ENCODE measurements around the gene RUNX2. TPM values are rescaled to one million over a fixed set of nuclear protein-coding genes. Genes with fewer than 3 reads are reported as not detected.
"Not testable (repeated sequence)": the region's sequence is repeated elsewhere in the genome, so short reads cannot be mapped to it uniquely, and the experiment has no call there.

Gene RUNX2
- 1 to 10 TPM; 2.5 to 2.9 (median 2.8) TPM for polyA plus RNA-seq (ENCODE audit: insufficient read length in 4 of 4)

DNA sequence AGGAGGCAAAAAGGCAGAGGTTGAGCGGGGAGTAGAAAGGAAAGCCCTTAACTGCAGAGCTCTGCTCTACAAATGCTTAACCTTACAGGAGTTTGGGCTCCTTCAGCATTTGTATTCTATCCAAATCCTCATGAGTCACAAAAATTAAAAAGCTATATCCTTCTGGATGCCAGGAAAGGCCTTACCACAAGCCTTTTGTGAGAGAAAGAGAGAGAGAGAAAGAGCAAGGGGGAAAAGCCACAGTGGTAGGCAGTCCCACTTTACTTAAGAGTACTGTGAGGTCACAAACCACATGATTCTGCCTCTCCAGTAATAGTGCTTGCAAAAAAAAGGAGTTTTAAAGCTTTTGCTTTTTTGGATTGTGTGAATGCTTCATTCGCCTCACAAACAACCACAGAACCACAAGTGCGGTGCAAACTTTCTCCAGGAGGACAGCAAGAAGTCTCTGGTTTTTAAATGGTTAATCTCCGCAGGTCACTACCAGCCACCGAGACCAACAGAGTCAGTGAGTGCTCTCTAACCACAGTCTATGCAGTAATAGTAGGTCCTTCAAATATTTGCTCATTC is at the start of gene RUNX2:
RUNX2 (plus strand) TSS at position 375 of the 567 bp plus-strand sequence. CDS start 397 bp downstream, outside the sequence.
- DNase-seq (ENCODE audit: low read depth in 4 of 4, low spot score in 3 of 4): no peak

DNA sequence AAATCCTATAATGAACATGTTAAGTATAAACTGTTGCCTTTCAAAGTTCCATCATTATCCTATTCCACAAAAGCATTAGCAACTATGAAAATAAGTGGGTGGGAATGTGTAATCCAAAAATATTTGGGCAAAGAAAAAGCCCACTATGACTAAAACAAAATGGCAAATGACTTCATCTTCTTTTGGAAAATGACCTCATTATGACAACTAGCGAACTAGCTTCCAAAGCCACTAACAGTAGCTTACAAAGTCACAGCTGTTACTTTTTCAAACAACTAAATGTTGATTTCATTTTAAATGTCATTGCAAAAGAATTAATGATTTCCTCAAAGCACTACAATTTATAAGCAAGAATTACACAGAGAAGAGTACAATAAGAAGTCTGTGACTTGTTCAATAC is 49.8 kb upstream of the RUNX2 start:
- no peak for DNase-seq (ENCODE audit: low read depth in 4 of 4, low spot score in 3 of 4)

DNA sequence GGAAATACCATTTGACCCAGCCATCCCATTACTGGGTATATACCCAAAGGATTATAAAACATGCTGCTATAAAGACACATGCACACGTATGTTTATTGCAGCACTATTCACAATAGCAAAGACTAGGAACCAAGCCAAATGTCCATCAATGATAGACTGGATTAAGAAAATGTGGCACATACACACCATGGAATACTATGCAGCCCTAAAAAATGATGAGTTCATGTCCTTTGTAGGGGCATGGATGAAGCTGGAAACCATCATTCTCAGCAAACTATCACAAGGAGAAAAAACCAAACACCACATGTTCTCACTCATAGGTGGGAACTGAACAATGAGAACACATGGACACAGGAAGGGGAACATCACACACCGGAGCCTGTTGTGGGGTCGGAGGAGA is 41.4 kb upstream of the RUNX2 start:
- not testable (repeated sequence) for DNase-seq (ENCODE audit: low read depth in 4 of 4, low spot score in 3 of 4)

DNA sequence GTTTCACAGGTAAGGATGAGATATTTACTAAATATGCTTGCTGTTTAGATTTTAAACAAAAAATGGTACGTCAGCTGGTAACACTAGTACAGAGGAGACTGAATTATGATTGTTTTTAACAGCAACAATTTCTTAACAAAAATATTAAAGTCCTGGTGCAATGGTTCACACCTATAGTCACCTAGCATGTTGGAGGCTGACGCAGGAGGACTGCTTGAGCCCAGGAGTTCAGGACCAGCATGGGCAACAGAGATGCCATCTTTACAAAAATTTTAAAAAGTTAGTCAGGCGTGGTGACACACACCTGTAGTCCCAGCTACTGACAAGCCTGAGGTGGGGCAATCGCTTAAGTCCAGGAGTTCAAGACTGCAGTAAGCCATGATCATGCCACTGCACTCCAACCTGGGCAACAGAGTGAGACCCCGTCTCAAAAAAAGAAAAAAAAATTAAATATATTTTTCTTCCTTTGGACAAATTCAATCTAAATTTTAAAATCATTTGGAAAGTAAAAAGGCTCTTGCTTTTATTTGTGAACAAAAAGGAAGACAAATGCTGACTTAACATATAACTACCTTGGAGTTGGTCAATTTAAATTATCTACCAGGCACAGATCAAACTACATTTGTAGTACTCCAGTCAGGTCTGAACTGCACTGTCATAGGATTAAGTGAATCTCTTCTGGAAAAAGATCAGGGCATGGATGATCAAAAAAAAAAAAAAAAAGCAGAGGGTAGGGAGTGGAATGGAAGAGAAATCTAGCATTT is 38.2 kb upstream of the RUNX2 start:
- no peak for DNase-seq (ENCODE audit: low read depth in 4 of 4, low spot score in 3 of 4)

DNA sequence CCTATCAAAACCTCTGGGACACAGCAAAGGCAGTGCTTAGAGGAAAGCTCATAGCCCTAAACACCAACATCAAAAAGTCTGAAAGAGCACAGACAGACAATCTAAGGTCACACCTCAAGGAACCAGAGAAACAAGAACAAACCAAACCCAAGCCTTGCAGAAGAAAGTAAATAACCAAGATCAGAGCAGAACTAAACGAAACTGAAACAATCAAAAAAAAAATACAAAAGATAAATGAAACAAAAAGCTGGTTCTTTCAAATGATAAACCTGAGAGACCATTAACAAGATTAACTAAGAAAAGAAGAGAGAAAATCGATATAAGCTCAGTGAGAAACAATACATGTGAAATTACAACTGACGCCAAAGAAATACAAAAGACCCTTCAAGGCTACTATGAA is 34.8 kb upstream of the RUNX2 start:
- DNase-seq (ENCODE audit: low read depth in 4 of 4, low spot score in 3 of 4): no peak

DNA sequence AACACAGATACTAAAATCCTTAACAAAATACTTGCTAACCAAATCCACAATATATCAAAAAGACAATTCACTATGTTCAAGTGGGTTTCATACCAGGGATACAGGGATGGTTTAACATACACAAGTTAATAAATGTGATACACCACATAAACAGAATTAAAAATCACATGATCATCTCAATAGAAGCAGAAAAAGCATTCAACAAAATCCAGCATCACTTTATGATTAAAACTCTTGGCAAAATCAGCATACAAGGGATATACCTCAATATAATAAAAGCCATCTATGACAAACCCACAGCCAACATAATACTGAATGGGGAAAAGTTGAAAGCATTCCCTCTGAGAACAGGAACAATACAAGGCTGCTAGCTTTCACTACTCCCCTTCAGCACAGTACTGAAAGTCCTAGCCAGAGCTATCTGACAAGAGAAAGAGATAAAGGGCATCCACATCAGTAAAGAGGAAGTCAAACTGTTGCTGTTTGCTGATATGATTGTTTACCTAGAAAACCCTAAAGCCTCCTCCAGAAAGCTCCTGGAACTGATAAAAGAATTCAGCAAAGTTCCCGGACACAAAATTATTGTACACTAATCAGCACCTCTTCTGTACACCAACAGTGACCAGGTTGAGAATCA is 33.9 kb upstream of the RUNX2 start:
- DNase-seq (ENCODE audit: low read depth in 4 of 4, low spot score in 3 of 4): not testable (repeated sequence)

DNA sequence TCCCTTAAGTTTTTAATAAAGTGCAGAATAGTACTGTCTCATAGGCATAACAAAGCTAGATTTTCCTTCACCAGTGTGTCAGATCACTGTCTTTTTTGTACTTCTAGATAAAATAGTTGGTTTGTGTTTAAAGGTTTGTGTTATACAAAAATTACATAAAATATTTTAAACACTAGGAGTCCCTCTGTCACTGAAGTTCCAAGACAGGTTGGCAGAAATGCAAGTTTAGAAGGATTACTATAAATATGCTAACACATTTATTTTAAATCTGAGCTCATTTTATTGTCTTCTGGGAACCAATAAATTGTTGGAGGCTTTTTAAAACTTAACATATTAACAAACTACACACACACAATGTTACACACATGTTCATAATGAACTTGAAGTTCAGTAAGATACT is 30.8 kb upstream of the RUNX2 start:
- DNase-seq (ENCODE audit: low read depth in 4 of 4, low spot score in 3 of 4): no peak

DNA sequence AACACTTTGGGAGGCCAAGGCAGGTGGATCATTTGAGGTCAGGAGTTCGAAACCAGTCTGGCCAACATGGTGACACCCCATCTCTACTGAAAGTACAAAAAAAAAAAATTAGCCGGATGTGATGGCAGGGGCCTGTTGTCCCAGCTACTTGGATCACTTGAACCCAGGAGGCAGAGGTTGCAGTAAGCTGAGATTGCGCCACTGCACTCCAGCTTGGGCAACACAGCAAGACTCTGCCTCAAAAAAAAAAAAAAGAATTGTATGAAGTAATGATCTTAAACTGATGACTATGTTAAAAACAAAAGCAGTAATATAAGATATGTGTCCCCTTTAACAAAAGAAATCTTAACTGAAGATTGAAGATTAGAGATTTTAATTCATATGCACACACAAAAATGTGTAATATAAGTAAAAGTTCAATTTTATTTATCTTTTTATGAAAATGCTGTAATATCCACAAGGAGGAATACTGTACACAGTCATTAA is 29.0 kb upstream of the RUNX2 start:
- no peak for DNase-seq (ENCODE audit: low read depth in 4 of 4, low spot score in 3 of 4)

DNA sequence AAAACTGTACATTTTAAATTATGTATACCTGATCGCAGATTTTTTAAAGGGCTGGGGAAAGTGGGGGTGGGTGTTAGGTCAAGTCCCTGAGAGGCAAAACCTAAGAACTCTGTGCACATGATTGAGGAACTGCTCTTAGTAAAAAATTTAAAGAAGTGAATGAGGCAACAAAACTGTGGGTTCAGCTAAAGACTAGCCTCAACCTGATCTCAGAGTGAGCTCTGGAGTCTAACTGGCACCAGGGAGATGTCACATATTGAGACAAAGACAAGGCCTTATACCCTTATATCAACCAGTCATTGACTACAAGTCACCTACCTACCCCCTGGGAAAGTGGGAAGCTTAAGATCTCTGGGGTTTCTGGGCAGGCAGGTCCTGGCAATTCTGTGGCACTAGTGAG is 27.4 kb upstream of the RUNX2 start:
- DNase-seq (ENCODE audit: low read depth in 4 of 4, low spot score in 3 of 4): no peak

DNA sequence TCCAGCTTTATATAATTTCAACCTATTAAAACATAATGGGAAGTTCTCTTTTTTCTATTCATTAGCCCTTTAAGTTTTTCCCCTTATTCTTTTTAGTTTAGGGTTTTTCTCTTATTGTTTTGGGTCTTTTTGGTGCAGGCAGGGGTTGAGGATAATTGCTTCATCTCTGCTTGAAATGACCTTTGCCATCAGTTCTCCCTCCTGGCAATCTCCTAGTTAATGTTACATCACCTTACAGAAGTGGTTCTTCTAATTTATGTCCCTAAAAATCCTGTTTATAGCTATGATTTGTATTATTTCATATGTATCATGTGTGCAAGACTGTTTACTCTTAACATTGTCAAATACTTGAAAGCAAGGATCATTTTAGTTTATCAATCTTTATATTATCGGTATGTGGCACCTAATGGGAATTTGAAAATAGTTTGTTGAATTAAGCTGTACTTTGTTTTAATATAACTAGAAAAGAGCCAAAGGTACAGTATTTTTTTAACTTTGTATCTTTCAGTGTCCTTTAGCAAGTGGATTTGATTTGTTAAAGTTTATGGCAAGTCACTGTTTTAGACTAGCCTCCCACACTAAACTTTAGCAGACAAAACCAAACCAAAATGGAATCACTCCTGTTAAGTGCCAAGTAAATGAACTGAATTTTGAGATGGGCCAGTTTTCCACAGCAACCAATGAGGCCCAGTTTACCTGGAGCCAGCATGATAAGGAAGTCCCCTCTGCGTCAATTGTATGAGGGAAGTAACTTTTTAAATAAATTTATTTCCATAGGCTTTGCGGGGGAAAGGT is 26.6 kb upstream of the RUNX2 start:
- no peak for DNase-seq (ENCODE audit: low read depth in 4 of 4, low spot score in 3 of 4)

DNA sequence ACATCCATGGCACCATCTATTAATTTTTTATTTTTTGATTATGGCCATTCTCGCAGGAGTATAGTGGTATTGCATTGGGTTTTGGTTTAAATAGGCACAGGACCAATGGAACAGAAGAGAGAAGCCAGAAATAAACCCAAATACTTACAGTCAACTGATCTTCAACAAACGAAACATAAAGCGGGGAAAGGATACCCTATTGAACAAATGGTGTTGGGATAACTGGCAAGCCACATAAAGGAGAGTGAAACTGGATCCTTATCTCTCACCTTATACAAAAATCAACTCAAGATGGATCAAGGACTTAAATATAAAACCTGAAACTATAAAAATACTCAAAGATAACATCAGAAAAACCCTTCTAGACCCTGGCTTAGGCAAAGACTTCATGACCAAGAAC is 25.3 kb upstream of the RUNX2 start:
- DNase-seq (ENCODE audit: low read depth in 4 of 4, low spot score in 3 of 4): no peak

DNA sequence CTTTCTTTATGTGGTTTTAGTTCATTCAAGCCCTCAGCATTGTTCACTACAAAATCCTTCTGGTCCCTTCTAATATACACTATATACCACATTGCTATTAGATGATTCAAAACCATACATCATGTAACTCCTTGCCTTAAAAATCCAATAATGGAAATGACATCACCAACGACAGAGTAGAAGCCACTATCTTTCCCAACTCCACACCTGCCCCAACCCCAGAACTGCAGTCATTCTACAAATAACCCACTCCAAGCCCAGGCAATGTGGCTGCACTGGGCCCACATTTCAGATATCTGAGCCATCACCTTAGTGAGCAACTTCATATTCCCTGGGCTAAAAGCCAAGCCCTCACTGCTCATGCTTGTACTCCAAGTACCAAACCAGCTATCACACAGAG is 22.6 kb upstream of the RUNX2 start:
- DNase-seq (ENCODE audit: low read depth in 4 of 4, low spot score in 3 of 4): no peak

DNA sequence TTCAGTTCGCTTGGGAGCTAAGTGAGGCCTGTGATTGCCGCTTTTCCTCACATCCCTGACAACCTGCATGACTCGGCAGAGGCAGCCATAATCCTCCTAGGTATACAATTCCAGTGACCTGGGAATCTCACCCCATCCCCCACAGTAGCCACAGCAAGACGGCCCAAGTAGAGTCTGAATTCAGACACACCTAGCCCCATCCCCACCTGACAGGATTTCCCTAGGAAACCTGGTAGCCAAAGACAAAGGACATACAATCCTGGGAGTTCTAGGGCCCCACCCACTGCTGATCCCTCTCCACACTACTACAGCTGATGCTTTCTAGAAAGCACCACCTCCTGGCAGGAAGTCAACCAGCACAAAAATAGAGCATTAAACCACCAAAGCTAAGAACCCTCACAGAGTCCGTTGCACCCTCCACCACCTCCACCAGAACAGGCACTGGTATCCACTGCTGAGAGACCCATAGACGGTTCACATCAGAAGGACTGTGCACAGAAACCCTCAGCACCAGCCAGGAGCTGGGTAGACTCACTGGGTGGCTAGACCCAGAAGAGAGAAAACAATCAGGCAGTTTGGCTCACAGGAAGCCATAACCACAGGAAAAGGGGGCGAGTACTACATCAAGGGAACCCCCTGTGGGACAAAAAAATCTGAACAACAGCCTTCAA is 17.9 kb upstream of the RUNX2 start:
- no peak for DNase-seq (ENCODE audit: low read depth in 4 of 4, low spot score in 3 of 4)

DNA sequence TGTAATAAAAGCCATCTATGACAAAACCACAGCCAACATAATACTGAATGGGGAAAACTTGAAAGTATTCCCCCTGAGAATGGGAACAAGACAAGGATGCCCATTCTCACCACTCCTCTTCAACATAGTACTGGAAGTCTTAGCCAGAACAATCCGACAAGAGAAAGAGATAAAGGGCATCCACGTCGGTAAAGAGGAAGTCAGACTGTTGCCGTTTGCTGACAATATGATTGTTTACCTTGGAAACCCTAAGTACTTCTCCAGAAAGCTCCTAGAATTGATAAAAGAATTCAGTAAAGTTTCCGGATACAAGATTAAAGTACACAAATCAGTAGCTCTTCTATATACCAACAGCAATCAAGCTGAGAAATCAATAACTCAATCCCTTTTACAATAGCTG is 14.0 kb upstream of the RUNX2 start:
- DNase-seq (ENCODE audit: low read depth in 4 of 4, low spot score in 3 of 4): no peak

DNA sequence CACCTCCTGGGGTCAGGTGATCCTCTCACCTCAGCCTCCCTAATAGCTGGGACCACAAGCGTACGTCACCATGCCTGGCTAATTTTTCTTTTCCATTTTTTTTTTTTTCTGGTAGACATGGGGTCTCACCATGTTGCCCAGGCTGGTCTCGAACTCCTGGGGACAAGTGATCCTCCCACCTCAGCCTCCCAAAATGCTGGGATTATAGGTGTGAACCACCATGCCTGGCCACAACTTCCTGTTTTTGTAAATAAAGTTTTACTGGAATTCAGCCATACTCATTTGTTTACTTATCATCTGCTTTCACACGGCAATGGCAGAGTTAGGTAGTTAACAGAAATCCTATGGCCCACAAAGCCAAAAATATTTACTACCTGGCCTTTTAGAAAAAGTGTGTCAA is 7.8 kb upstream of the RUNX2 start:
- DNase-seq (ENCODE audit: low read depth in 4 of 4, low spot score in 3 of 4): no peak

DNA sequence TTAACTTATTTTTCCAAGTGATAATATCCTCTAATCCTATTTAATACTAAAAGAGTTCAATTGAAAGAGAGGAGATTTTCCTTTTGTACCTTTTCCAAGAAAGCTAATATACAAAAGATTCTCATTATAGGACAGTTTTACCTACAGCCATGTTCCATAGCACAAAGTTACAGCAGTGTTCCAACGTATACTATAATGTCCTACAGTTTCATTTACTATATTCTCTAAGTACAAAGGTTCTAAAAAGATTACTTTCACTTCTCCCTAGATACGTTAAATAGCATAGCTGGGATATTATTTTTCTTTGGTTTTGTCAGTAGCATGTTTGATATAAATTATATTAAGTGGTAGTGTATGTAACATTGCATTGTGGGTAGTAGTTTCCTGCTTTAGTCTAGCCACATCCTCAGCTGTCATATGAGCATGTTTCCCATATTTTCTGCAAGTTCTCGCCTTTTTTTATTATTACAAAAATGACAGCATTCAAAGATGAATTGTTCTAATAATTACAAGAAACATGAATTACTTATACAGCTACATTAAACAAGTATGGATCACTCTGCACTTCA is 4.4 kb upstream of the RUNX2 start:
- no peak for DNase-seq (ENCODE audit: low read depth in 4 of 4, low spot score in 3 of 4)

DNA sequence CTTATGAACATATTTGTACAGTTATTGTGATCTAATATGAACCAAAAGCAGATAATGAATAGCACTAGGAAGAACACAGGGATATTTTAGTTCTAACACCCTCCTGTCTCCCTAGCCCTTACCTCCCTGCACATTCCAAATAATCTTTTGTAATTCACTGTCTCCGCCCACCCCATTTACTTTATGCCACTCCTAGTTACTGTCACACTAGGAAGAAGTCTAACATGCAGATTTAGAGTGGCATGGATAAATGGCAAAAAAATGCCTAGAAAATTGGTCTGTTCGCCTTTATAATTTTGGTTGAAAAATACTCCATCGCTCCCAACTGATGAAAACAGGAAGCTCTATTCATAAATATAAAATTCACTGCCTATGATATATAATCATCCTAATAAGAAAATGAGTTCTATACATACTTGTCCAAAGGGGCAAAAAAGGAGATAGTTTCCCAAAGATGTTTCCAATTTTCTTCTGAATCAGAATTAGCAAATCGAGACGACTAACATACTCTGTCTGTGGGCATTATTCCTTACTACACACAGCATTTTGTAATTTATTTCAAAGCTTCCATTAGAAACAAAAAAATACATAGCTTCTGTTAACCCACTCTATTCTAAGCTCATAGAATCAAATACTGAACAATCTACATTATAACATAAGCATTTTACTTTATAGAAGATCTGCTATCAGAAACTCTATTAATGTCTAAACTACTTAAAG is 1.3 kb upstream of the RUNX2 start:
- no peak for DNase-seq (ENCODE audit: low read depth in 4 of 4, low spot score in 3 of 4)

DNA sequence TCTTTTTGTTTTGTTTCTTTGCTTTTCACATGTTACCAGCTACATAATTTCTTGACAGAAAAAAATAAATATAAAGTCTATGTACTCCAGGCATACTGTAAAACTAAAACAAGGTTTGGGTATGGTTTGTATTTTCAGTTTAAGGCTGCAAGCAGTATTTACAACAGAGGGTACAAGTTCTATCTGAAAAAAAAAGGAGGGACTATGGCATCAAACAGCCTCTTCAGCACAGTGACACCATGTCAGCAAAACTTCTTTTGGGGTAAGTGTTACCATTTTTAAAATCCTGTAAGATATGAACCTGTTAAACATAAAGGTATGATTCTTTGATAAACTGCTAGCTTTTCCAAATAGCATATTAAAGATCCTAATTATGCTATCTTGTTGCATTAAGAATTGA is 393 bp downstream of the RUNX2 start:
- DNase-seq (ENCODE audit: low read depth in 4 of 4, low spot score in 3 of 4): no peak

DNA sequence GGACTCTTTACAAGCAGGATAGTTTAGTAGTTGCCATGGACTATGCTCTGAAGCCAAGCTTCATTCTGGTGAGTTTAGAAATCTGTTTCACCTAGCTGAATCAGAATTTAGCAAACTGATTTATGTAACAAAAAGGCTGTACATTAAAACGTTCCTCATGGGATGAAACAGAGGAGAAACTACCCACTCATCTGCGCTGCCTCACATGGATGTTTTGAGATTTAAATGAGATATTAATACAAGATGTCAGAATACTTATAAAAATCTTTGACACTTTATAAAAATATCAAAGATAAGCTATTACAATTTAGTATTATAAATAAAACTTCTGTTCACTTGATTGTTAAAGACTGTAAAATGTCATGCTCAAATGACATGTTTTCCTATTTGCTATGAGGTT is 16.8 kb downstream of the RUNX2 start:
- no peak for DNase-seq (ENCODE audit: low read depth in 4 of 4, low spot score in 3 of 4)

All from right renal pelvis (tissue), 4 donors.